K562 (cell line): Measurements from ENCODE around the gene BROX. TPM values are rescaled to one million over a fixed set of nuclear protein-coding genes. Genes with fewer than 3 reads are reported as not detected.

Source experiments
- BACH1 ChIP-seq: fragments of 200-800 bp; sonication (Bioruptor generic); IDR thresholded peaks from 2 replicates; pipeline ENCODE4 v1.6.1; 2016; ENCODE audit warnings: missing genetic modification characterization, missing compliant biosample characterization
- CTBP1 ChIP-seq: fragments of 450-650 bp; IDR thresholded peaks from 2 replicates; pipeline ENCODE4 v1.6.1; 2016; ENCODE audit warnings: borderline replicate concordance
- DPF2 ChIP-seq: fragments of 450-650 bp; IDR thresholded peaks from 2 replicates; pipeline ENCODE4 v1.6.1; 2016
- FIP1L1 ChIP-seq: fragments of 200-400 bp; formaldehyde crosslinking; IDR thresholded peaks from 2 replicates; pipeline ENCODE4 v1.6.1; 2018; ENCODE audit warnings: mild to moderate bottlenecking, low read depth, low read length; ENCODE audit not compliant: poor library complexity, severe bottlenecking
- MEF2A ChIP-seq: IDR thresholded peaks from 2 replicates; pipeline ENCODE4 v1.6.1; 2011; ENCODE audit warnings: low read depth, mild to moderate bottlenecking, low read length, moderate library complexity; ENCODE audit not compliant: control insufficient read depth
- NR4A1 ChIP-seq, 2 experiments: fragments of 250-450 bp in 1 of 2; fragments of 450-650 bp in 1 of 2; sonication (Bioruptor Pico) in 1 of 2; IDR thresholded peaks; 2 replicates each; pipeline versions ENCODE4 v1.4.0 to v1.6.1; 2016 to 2020; ENCODE audit warnings: mild to moderate bottlenecking in 2 of 2, missing compliant biosample characterization in 1 of 2, missing genetic modification characterization in 1 of 2, moderate library complexity in 1 of 2
- PRMT5 ChIP-seq: sonication (generic); formaldehyde crosslinking; IDR thresholded peaks from 2 replicates; pipeline ENCODE4 v1.5.0; 2020; ENCODE audit warnings: missing genetic modification reagents
- SP1 ChIP-seq: sonication (generic); formaldehyde crosslinking; IDR thresholded peaks from 2 replicates; pipeline ENCODE4 v1.8.1; 2022; ENCODE audit warnings: mild to moderate bottlenecking, missing genetic modification reagents
- SPI1 ChIP-seq: IDR thresholded peaks from 2 replicates; pipeline ENCODE4 v1.6.1; 2011; ENCODE audit warnings: low read depth, low read length, control low read depth, borderline replicate concordance
- ZFP1 ChIP-seq: fragments of 450-650 bp; formaldehyde crosslinking; IDR thresholded peaks from 2 replicates; pipeline ENCODE4 v1.4.0; 2020; ENCODE audit warnings: mild to moderate bottlenecking, mixed read lengths
- ZNF324 ChIP-seq: fragments of 250-450 bp; sonication (Bioruptor Pico); IDR thresholded peaks from 2 replicates; pipeline ENCODE4 v1.4.0; 2020; ENCODE audit warnings: mild to moderate bottlenecking
- ZNF507 ChIP-seq: conservative IDR thresholded peaks from 2 replicates; pipeline ENCODE4 v1.6.1; 2017; ENCODE audit warnings: missing genetic modification characterization, missing compliant biosample characterization
- ZNF766 ChIP-seq: fragments of 200-800 bp; sonication (Bioruptor generic); conservative IDR thresholded peaks from 2 replicates; pipeline ENCODE4 v1.6.1; 2016; ENCODE audit warnings: missing genetic modification characterization, missing compliant biosample characterization
- polyA plus RNA-seq, 8 experiments: library from polyadenylated mRNA; depleted of rRNA in 4 of 8; stranded (reverse) in 5 of 8; unstranded in 3 of 8; fragments of >200 nt; fragmentation: Nextera tagmentation in 2 of 8; fragmentation: Illumina TruSeq in 1 of 8; extraction: Ambion mirVana in 2 of 8; extraction: Trizol in 1 of 8; gene quantifications; 2 replicates each; pipeline versions ENCODE4 v1.2.1 to v1.2.3, GENCODE V29; 2011 to 2014; ENCODE audit warnings: inconsistent platforms in 1 of 8, missing spikeins in 1 of 8
- total RNA-seq, 7 experiments: library from RNA; depleted of rRNA in 6 of 7; stranded (reverse); fragments of >200 nt in 6 of 7; fragmentation: Illumina TruSeq in 2 of 7; extraction: Trizol in 2 of 7; gene quantifications; 2 replicates each; pipeline versions ENCODE4 v1.2.1 to v1.2.3, GENCODE V29; 2011 to 2021; ENCODE audit warnings: low replicate concordance in 1 of 7
- TF ChIP-seq, protein P1 (sequence below), 2 experiments: IDR thresholded peaks; 2 replicates each; pipeline ENCODE4 v1.6.1; 2012; ENCODE audit warnings: improper control_type of control experiment in 2 of 2, low read depth in 2 of 2, low read length in 2 of 2, borderline replicate concordance in 1 of 2
- TF ChIP-seq, protein P2 (sequence below), 2 experiments: fragments of 450-650 bp; conservative IDR thresholded peaks; 2 replicates each; pipeline ENCODE4 v1.6.1; 2017; ENCODE audit warnings: mild to moderate bottlenecking in 2 of 2, moderate library complexity in 2 of 2
- TF ChIP-seq, protein P3 (sequence below): fragments of 250-450 bp; sonication (Bioruptor Pico); IDR thresholded peaks from 2 replicates; pipeline ENCODE4 v1.6.1; 2021; ENCODE audit warnings: mild to moderate bottlenecking
- TF ChIP-seq, protein P4 (sequence below): fragments of 450-650 bp; IDR thresholded peaks from 2 replicates; pipeline ENCODE4 v1.6.1; 2018; ENCODE audit warnings: mild to moderate bottlenecking, low read depth; ENCODE audit not compliant: partially characterized antibody
- TF ChIP-seq, protein P5 (sequence below): sonication (generic); formaldehyde crosslinking; IDR thresholded peaks from 2 replicates; pipeline ENCODE4 v1.8.1; 2022; ENCODE audit warnings: missing genetic modification reagents

The BROX gene
- total and polyA plus RNA-seq, 9 of the 15 experiments (the other 6 are each of a cell fraction or from before 2014, with no cell fraction given), result 9.4 to 153 (median 45.1) TPM

DNA sequence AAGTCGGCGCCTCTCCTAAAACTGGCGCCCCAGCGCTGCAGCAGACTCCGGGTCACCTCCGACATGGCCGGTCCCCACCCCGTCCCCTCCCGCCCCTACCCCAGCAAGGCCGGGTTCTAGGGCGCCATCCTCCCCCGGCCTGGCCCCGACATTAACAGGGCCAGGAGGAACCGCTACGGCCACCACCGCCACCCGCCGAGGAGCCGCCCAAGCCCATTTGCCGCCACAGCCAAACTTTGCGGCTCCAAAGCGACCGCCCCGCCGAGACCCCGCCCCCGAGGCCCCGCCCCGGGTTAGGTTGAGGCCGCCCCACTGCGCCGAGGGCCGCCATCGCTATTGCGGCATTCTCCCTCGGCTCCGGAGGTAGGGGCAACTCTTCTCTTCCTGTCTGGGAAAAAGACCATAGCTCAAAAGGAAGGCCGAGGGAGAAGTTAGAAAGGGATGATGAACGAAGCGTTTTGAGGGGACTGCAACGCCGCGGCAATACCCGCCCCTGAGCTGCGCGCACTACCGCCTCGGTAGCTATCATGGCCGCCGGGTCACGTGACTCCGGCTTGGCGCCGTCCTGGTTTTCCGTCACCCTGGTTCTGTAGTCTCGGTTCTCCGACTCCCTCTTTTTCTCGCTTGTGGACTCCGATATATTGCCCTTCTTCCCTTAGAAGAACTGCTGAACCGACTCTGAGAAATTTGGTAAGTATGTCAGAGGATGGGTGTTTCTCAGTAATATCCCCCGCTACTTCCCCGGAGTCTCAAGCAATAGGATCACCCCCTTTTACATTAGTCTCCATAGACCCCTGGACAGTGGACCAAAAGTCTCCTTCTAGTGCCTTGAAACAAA is at the start of gene BROX, which contains the start of gene AIDA (continued):
- TF ChIP-seq, protein P1, sequence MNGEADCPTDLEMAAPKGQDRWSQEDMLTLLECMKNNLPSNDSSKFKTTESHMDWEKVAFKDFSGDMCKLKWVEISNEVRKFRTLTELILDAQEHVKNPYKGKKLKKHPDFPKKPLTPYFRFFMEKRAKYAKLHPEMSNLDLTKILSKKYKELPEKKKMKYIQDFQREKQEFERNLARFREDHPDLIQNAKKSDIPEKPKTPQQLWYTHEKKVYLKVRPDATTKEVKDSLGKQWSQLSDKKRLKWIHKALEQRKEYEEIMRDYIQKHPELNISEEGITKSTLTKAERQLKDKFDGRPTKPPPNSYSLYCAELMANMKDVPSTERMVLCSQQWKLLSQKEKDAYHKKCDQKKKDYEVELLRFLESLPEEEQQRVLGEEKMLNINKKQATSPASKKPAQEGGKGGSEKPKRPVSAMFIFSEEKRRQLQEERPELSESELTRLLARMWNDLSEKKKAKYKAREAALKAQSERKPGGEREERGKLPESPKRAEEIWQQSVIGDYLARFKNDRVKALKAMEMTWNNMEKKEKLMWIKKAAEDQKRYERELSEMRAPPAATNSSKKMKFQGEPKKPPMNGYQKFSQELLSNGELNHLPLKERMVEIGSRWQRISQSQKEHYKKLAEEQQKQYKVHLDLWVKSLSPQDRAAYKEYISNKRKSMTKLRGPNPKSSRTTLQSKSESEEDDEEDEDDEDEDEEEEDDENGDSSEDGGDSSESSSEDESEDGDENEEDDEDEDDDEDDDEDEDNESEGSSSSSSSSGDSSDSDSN (IDR thresholded peaks at IDR 0.05; ENCODE audit: borderline replicate concordance in 1 of 2, low read depth in 2 of 2, low read length in 2 of 2), result no peak
- no peak for TF ChIP-seq SPI1
- peak; percentile 75 for TF ChIP-seq BACH1
- TF ChIP-seq ZFP1 (CRISPR knock-in tag), result peak; percentile 47; the same call in 1 of the 2 replicates
- TF ChIP-seq ZNF324 (CRISPR knock-in tag), result 0 out of 2 replicates have a peak, but pooled peaks have one; percentile 20
- TF ChIP-seq NR4A1 (CRISPR knock-in tag; IDR thresholded peaks at IDR 0.05), result peak; percentile 80; the same call in 1 of the 2 replicates
- TF ChIP-seq NR4A1 (tag; IDR thresholded peaks at IDR 0.05), result peak; percentile 93
- TF ChIP-seq, protein P2, sequence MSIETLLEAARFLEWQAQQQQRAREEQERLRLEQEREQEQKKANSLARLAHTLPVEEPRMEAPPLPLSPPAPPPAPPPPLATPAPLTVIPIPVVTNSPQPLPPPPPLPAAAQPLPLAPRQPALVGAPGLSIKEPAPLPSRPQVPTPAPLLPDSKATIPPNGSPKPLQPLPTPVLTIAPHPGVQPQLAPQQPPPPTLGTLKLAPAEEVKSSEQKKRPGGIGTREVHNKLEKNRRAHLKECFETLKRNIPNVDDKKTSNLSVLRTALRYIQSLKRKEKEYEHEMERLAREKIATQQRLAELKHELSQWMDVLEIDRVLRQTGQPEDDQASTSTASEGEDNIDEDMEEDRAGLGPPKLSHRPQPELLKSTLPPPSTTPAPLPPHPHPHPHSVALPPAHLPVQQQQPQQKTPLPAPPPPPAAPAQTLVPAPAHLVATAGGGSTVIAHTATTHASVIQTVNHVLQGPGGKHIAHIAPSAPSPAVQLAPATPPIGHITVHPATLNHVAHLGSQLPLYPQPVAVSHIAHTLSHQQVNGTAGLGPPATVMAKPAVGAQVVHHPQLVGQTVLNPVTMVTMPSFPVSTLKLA (conservative IDR thresholded peaks at IDR 0.05), result peak; percentile 74 to 80
- TF ChIP-seq, protein P3, sequence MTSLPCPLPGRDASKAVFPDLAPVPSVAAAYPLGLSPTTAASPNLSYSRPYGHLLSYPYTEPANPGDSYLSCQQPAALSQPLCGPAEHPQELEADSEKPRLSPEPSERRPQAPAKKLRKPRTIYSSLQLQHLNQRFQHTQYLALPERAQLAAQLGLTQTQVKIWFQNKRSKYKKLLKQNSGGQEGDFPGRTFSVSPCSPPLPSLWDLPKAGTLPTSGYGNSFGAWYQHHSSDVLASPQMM (CRISPR knock-in tag), result no peak
- 0 out of 2 replicates have a peak, but pooled peaks have one; percentile 48 for TF ChIP-seq DPF2
- TF ChIP-seq, protein P4, sequence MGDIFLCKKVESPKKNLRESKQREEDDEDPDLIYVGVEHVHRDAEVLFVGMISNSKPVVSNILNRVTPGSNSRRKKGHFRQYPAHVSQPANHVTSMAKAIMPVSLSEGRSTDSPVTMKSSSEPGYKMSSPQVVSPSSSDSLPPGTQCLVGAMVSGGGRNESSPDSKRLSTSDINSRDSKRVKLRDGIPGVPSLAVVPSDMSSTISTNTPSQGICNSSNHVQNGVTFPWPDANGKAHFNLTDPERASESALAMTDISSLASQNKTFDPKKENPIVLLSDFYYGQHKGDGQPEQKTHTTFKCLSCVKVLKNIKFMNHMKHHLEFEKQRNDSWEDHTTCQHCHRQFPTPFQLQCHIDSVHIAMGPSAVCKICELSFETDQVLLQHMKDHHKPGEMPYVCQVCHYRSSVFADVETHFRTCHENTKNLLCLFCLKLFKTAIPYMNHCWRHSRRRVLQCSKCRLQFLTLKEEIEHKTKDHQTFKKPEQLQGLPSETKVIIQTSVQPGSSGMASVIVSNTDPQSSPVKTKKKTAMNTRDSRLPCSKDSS, result no peak
- TF ChIP-seq ZNF507, result no peak
- TF ChIP-seq CTBP1, result no peak; the same call in 1 of the 2 replicates
- peak; percentile 96 for TF ChIP-seq ZNF766 (CRISPR knock-in tag)
- peak; percentile 45 for TF ChIP-seq SP1 (CRISPR knock-in tag)
- no peak for TF ChIP-seq PRMT5
- no peak for TF ChIP-seq FIP1L1
- TF ChIP-seq, protein P5, sequence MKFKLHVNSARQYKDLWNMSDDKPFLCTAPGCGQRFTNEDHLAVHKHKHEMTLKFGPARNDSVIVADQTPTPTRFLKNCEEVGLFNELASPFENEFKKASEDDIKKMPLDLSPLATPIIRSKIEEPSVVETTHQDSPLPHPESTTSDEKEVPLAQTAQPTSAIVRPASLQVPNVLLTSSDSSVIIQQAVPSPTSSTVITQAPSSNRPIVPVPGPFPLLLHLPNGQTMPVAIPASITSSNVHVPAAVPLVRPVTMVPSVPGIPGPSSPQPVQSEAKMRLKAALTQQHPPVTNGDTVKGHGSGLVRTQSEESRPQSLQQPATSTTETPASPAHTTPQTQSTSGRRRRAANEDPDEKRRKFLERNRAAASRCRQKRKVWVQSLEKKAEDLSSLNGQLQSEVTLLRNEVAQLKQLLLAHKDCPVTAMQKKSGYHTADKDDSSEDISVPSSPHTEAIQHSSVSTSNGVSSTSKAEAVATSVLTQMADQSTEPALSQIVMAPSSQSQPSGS (CRISPR knock-in tag), result no peak
- TF ChIP-seq MEF2A, result no peak
